Dedifferentiated amniotic fluid mesenchymal stem cell (primary cell): ENCODE data around the gene SEMA7A.
A peak's percentile ranks its signal among the peaks of the same experiment; 100 is the strongest.
"Not testable (repeated sequence)": the region's sequence is repeated elsewhere in the genome, so short reads cannot be mapped to it uniquely, and the experiment has no call there.

ENCODE experiments used
- DNase-seq: peaks from one replicate; pipeline ENCODE4 v3.0.0-alpha.2; 2016; ENCODE audit errors: extremely low spot score

Gene SEMA7A

GRCh38 chr15:74433592-74434262 lies at the start of gene SEMA7A:
Gene SEMA7A (minus strand): TSS chr15:74433958. CDS start chr15:74433918, 40 bp downstream.
- DNase-seq: peak; percentile 26

GRCh38 chr15:74482661-74483060 lies 48.9 kb upstream of the SEMA7A start:
- DNase-seq: no peak

- not testable (repeated sequence) for DNase-seq
These were observed 46.6 kb upstream of the SEMA7A start for GRCh38 chr15:74480364-74480763.

GRCh38 chr15:74471621-74472020 lies 37.9 kb upstream of the SEMA7A start:
- not testable (repeated sequence) for DNase-seq

- no peak for DNase-seq
These were observed 37.1 kb upstream of the SEMA7A start for GRCh38 chr15:74470631-74471395.

GRCh38 chr15:74468341-74469032 lies 34.7 kb upstream of the SEMA7A start:
- DNase-seq: no peak

GRCh38 chr15:74466570-74466969 lies 32.8 kb upstream of the SEMA7A start:
- no peak for DNase-seq

- no peak for DNase-seq
These were observed 31.1 kb upstream of the SEMA7A start for GRCh38 chr15:74464897-74465296.

- DNase-seq: no peak
These were observed 30.5 kb upstream of the SEMA7A start for GRCh38 chr15:74464216-74464615.

- no peak for DNase-seq
These were observed 29.9 kb upstream of the SEMA7A start for GRCh38 chr15:74463634-74464033.

GRCh38 chr15:74461847-74462511 lies 28.2 kb upstream of the SEMA7A start:
- no peak for DNase-seq

- DNase-seq: peak; percentile 97
These were observed 27.4 kb upstream of the SEMA7A start, which contains the start of gene UBL7 for GRCh38 chr15:74460871-74461846. Gene UBL7 (minus strand): TSS chr15:74461160. CDS start chr15:74458867, 2,293 bp downstream.

- DNase-seq: no peak
These were observed 26.5 kb upstream of the SEMA7A start for GRCh38 chr15:74460298-74460697.

GRCh38 chr15:74459798-74460197 lies 26.0 kb upstream of the SEMA7A start:
- not testable (repeated sequence) for DNase-seq

- DNase-seq: no peak
These were observed 24.7 kb upstream of the SEMA7A start for GRCh38 chr15:74458473-74458872.

- DNase-seq: not testable (repeated sequence)
These were observed 23.3 kb upstream of the SEMA7A start for GRCh38 chr15:74457036-74457435.

- no peak for DNase-seq
These were observed 21.2 kb upstream of the SEMA7A start for GRCh38 chr15:74454764-74455500.

GRCh38 chr15:74453925-74454763 lies 20.4 kb upstream of the SEMA7A start:
- DNase-seq: no peak
